WTC11 (cell line): ENCODE data around the gene ZNF646. TPM values are rescaled to one million over a fixed set of nuclear protein-coding genes. Genes with fewer than 3 reads are reported as not detected.

Experiments used
- ATAC-seq: fragments of 200-7000 bp; cut with Tn5 transposase; 2 replicates; pipeline ENCODE4 v1.10.0; 2021; ENCODE audit warnings: mild to moderate bottlenecking, moderate library complexity
- CTCF ChIA-PET: fragments of 300-600 bp; sonication (Branson Sonifier 250); formaldehyde crosslinking; loops from one replicate; lab custom pipeline; 2021; ENCODE audit warnings: antibody characterized with exemption; lab: Charles Lee
- POLR2A ChIA-PET: fragments of 350-600 bp; sonication (Branson Sonifier 250); formaldehyde crosslinking; loops from one replicate; lab custom pipeline; 2021; ENCODE audit warnings: antibody characterized with exemption; lab: Charles Lee
- DNase-seq: peaks from one replicate; pipeline ENCODE4 v3.0.0; 2021; ENCODE audit warnings: low spot score
- H3K27ac Mint-ChIP-seq: 2 replicates; pipeline ENCODE4 v1.8.0; 2021; ENCODE audit warnings: mixed read lengths
- H3K27me3 Mint-ChIP-seq: 2 replicates; pipeline ENCODE4 v1.8.0; 2021; ENCODE audit warnings: low read depth, mild to moderate bottlenecking, moderate library complexity, mixed read lengths
- H3K36me3 Mint-ChIP-seq: 2 replicates; pipeline ENCODE4 v1.8.0; 2021; ENCODE audit warnings: mixed read lengths
- H3K4me1 Mint-ChIP-seq: 2 replicates; pipeline ENCODE4 v1.8.0; 2022; ENCODE audit warnings: mixed read lengths
- H3K4me3 Mint-ChIP-seq: 2 replicates; pipeline ENCODE4 v1.8.0; 2021; ENCODE audit warnings: mild to moderate bottlenecking, moderate library complexity, mixed read lengths
- H3K9me3 Mint-ChIP-seq: 2 replicates; pipeline ENCODE4 v1.8.0; 2021; ENCODE audit warnings: mixed read lengths
- FOXJ3 ChIP-seq: sonication (generic); formaldehyde crosslinking; IDR thresholded peaks from 2 replicates; pipeline ENCODE4 v1.9.0; 2021; ENCODE audit warnings: missing genetic modification reagents, mild to moderate bottlenecking, borderline replicate concordance
- GABPB1 ChIP-seq: sonication (generic); formaldehyde crosslinking; IDR thresholded peaks from 2 replicates; pipeline ENCODE4 v1.8.1; 2023; ENCODE audit warnings: mild to moderate bottlenecking, missing genetic modification reagents
- KAT7 ChIP-seq: sonication (generic); formaldehyde crosslinking; IDR thresholded peaks from 2 replicates; pipeline ENCODE4 v1.8.1; 2023; ENCODE audit warnings: missing genetic modification reagents, mild to moderate bottlenecking, borderline replicate concordance
- NFATC4 ChIP-seq: fragments of 250-450 bp; sonication (Bioruptor Pico); IDR thresholded peaks from 2 replicates; pipeline ENCODE4 v1.9.0; 2021; ENCODE audit warnings: mild to moderate bottlenecking
- NR1H2 ChIP-seq: sonication (generic); formaldehyde crosslinking; IDR thresholded peaks from 2 replicates; pipeline ENCODE4 v1.9.0; 2021; ENCODE audit warnings: mild to moderate bottlenecking, moderate library complexity, missing genetic modification reagents
- SP1 ChIP-seq: sonication (generic); formaldehyde crosslinking; conservative IDR thresholded peaks from 2 replicates; pipeline ENCODE4 v1.8.1; 2022; ENCODE audit warnings: missing genetic modification reagents
- STAT6 ChIP-seq: sonication (generic); formaldehyde crosslinking; conservative IDR thresholded peaks from 2 replicates; pipeline ENCODE4 v1.8.1; 2023; ENCODE audit warnings: mild to moderate bottlenecking, low read depth, missing genetic modification reagents, moderate library complexity
- ZNF121 ChIP-seq: sonication (generic); formaldehyde crosslinking; IDR thresholded peaks from 2 replicates; pipeline ENCODE4 v1.8.0; 2023; ENCODE audit warnings: missing genetic modification reagents
- ZNF232 ChIP-seq: sonication (generic); formaldehyde crosslinking; IDR thresholded peaks from 2 replicates; pipeline ENCODE4 v1.8.0; 2022; ENCODE audit warnings: mild to moderate bottlenecking, missing genetic modification reagents
- ZNF263 ChIP-seq: sonication (generic); formaldehyde crosslinking; IDR thresholded peaks from 2 replicates; pipeline ENCODE4 v1.8.1; 2022; ENCODE audit warnings: low read depth, mild to moderate bottlenecking, moderate library complexity, missing genetic modification reagents
- ZNF317 ChIP-seq: sonication (generic); formaldehyde crosslinking; IDR thresholded peaks from 2 replicates; pipeline ENCODE4 v1.8.1; 2023; ENCODE audit warnings: low read depth, mild to moderate bottlenecking, moderate library complexity, missing genetic modification reagents, borderline replicate concordance
- ZNF671 ChIP-seq: fragments of 250-450 bp; sonication (Bioruptor Pico); IDR thresholded peaks from 2 replicates; pipeline ENCODE4 v1.8.0; 2021; ENCODE audit warnings: mild to moderate bottlenecking
- total RNA-seq: library from RNA; stranded (reverse); gene quantifications from 3 replicates; pipeline ENCODE4 v1.2.3, GENCODE V29; 2021
- TF ChIP-seq, protein P1 (sequence below): sonication (generic); formaldehyde crosslinking; IDR thresholded peaks from 2 replicates; pipeline ENCODE4 v1.8.1; 2022; ENCODE audit warnings: missing genetic modification reagents, borderline replicate concordance
- TF ChIP-seq, protein P2 (sequence below): sonication (generic); formaldehyde crosslinking; IDR thresholded peaks from 2 replicates; pipeline ENCODE4 v1.8.0; 2022; ENCODE audit warnings: mild to moderate bottlenecking, missing genetic modification reagents
- TF ChIP-seq, protein P3 (sequence below): fragments of 250-450 bp; sonication (Bioruptor Pico); IDR thresholded peaks from 2 replicates; pipeline ENCODE4 v2.1.2; 2022; ENCODE audit warnings: mild to moderate bottlenecking, moderate library complexity
- TF ChIP-seq, protein P4 (sequence below): sonication (generic); formaldehyde crosslinking; IDR thresholded peaks from 2 replicates; pipeline ENCODE4 v1.8.1; 2023; ENCODE audit warnings: mild to moderate bottlenecking, missing genetic modification reagents
- TF ChIP-seq, protein P5 (sequence below): fragments of 250-450 bp; sonication (Bioruptor Pico); conservative IDR thresholded peaks from 2 replicates; pipeline ENCODE4 v1.9.0; 2021; ENCODE audit warnings: mild to moderate bottlenecking
- TF ChIP-seq, protein P6 (sequence below): sonication (generic); formaldehyde crosslinking; IDR thresholded peaks from 2 replicates; pipeline ENCODE4 v1.8.0; 2023; ENCODE audit warnings: missing genetic modification reagents, mild to moderate bottlenecking, borderline replicate concordance

The ZNF646 gene
- total RNA-seq, 1 experiment from 2014 or later: 29.3 TPM

GRCh38 chr16:31061126-31061812 lies 13.0 kb upstream of the ZNF646 start (continued):
- TF ChIP-seq, protein P1, sequence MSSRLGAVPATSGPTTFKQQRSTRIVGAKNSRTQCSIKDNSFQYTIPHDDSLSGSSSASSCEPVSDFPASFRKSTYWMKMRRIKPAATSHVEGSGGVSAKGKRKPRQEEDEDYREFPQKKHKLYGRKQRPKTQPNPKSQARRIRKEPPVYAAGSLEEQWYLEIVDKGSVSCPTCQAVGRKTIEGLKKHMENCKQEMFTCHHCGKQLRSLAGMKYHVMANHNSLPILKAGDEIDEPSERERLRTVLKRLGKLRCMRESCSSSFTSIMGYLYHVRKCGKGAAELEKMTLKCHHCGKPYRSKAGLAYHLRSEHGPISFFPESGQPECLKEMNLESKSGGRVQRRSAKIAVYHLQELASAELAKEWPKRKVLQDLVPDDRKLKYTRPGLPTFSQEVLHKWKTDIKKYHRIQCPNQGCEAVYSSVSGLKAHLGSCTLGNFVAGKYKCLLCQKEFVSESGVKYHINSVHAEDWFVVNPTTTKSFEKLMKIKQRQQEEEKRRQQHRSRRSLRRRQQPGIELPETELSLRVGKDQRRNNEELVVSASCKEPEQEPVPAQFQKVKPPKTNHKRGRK (CRISPR knock-in tag): no peak
- TF ChIP-seq, protein P2, sequence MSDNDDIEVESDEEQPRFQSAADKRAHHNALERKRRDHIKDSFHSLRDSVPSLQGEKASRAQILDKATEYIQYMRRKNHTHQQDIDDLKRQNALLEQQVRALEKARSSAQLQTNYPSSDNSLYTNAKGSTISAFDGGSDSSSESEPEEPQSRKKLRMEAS (CRISPR knock-in tag): no peak
- TF ChIP-seq, protein P3, sequence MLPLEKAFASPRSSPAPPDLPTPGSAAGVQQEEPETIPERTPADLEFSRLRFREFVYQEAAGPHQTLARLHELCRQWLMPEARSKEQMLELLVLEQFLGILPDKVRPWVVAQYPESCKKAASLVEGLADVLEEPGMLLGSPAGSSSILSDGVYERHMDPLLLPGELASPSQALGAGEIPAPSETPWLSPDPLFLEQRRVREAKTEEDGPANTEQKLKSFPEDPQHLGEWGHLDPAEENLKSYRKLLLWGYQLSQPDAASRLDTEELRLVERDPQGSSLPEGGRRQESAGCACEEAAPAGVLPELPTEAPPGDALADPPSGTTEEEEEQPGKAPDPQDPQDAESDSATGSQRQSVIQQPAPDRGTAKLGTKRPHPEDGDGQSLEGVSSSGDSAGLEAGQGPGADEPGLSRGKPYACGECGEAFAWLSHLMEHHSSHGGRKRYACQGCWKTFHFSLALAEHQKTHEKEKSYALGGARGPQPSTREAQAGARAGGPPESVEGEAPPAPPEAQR (CRISPR knock-in tag): no peak
- TF ChIP-seq SP1 (CRISPR knock-in tag) (no peak), NFATC4 (CRISPR knock-in tag) (no peak), ZNF263 (CRISPR knock-in tag) (no peak), ZNF671 (CRISPR knock-in tag) (no peak), FOXJ3 (CRISPR knock-in tag) (no peak)
- TF ChIP-seq, protein P4, sequence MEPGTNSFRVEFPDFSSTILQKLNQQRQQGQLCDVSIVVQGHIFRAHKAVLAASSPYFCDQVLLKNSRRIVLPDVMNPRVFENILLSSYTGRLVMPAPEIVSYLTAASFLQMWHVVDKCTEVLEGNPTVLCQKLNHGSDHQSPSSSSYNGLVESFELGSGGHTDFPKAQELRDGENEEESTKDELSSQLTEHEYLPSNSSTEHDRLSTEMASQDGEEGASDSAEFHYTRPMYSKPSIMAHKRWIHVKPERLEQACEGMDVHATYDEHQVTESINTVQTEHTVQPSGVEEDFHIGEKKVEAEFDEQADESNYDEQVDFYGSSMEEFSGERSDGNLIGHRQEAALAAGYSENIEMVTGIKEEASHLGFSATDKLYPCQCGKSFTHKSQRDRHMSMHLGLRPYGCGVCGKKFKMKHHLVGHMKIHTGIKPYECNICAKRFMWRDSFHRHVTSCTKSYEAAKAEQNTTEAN: no peak
- TF ChIP-seq, protein P5, sequence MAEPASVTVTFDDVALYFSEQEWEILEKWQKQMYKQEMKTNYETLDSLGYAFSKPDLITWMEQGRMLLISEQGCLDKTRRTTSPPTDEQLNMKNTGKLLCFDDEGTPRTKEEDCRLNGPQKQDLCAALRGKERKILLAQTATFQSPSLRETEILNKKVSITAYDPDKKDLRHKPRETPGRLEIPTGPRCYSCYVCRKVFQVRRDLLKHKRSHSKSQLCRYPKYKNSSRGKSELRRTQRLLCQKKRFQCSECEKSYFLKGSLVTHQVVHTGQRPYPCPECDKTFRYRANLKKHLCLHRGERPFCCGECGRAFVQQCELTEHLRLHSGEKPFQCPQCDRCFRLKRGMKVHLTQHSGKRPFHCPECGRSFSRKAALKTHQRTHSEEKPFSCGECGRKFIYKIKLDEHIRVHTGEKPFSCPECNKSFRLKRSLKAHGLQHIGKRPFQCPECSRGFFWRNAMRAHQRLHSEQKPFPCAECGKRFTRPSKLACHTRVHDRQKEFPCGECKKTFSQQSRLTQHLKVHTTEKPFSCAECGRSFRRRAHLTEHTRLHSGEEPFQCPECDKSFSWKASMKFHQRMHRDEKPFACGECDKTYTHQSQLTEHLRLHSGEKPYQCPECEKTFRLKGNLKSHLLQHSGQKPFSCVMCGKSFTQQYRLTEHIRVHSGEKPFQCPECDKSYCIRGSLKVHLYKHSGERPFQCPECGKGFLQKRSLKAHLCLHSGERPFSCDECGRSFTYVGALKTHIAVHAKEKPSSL (CRISPR knock-in tag): no peak
- TF ChIP-seq, all 79 proteins: peak for 0

DNA sequence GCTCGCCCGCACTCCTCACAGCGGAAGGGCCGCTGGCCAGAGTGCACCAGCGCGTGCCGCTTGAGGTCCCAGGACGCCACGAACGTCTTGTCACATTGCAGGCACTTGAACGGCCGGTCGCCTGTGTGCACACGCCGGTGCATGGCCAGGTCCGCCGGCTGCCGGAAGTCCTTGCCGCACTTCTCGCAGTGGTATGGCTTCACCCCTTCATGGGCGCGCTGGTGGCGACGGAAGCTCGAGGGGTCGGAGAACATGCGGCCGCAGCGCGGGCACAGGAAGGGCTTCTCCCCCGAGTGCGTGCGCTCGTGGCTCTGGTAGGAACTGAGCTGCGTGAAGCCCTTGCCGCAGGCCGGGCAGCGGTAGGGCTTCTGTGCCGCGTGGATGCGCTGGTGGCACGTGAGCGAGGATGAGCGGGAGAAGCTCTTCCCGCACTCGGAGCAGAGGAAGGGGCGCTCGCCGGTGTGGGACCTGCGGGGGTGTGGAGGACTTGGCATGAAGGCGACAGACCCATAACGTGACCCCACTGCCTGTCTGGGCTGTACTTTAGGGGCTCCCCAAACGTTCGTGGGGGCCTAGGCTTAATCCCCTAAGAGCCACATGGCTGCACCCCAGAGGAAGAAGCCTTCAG lies 12.3 kb upstream of the ZNF646 start:
- CTCF ChIA-PET: interaction anchor here (1.5 kb wide), 1 partner anchor 19 kb away, joined by 6 read pairs; no protein-coding TSS in a partner anchor
- no peak for DNase-seq

More for the DNA sequence above, 12.3 kb upstream of the ZNF646 start:
- Mint-ChIP-seq H3K9me3 (no peaks in the 10 kb centered on the region), H3K4me3 (no peak overlapping the region), H3K27ac (no peak overlapping the region), H3K36me3 (peaks cover 26% of the 10 kb centered on the region), H3K4me1 (no peaks in the 10 kb centered on the region), H3K27me3 (no peaks in the 10 kb centered on the region)
- POLR2A ChIA-PET: interaction anchor here (0.7 kb wide), 1 partner anchor 403 kb away, joined by 4 read pairs; no protein-coding TSS in a partner anchor
- TF ChIP-seq NR1H2 (no peak), STAT6 (CRISPR knock-in tag) (no peak), ZNF317 (CRISPR knock-in tag) (no peak), ZNF232 (CRISPR knock-in tag) (no peak), ZNF121 (no peak), GABPB1 (no peak), KAT7 (CRISPR knock-in tag) (no peak)
- TF ChIP-seq, protein P6, sequence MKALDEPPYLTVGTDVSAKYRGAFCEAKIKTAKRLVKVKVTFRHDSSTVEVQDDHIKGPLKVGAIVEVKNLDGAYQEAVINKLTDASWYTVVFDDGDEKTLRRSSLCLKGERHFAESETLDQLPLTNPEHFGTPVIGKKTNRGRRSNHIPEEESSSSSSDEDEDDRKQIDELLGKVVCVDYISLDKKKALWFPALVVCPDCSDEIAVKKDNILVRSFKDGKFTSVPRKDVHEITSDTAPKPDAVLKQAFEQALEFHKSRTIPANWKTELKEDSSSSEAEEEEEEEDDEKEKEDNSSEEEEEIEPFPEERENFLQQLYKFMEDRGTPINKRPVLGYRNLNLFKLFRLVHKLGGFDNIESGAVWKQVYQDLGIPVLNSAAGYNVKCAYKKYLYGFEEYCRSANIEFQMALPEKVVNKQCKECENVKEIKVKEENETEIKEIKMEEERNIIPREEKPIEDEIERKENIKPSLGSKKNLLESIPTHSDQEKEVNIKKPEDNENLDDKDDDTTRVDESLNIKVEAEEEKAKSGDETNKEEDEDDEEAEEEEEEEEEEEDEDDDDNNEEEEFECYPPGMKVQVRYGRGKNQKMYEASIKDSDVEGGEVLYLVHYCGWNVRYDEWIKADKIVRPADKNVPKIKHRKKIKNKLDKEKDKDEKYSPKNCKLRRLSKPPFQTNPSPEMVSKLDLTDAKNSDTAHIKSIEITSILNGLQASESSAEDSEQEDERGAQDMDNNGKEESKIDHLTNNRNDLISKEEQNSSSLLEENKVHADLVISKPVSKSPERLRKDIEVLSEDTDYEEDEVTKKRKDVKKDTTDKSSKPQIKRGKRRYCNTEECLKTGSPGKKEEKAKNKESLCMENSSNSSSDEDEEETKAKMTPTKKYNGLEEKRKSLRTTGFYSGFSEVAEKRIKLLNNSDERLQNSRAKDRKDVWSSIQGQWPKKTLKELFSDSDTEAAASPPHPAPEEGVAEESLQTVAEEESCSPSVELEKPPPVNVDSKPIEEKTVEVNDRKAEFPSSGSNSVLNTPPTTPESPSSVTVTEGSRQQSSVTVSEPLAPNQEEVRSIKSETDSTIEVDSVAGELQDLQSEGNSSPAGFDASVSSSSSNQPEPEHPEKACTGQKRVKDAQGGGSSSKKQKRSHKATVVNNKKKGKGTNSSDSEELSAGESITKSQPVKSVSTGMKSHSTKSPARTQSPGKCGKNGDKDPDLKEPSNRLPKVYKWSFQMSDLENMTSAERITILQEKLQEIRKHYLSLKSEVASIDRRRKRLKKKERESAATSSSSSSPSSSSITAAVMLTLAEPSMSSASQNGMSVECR (CRISPR knock-in tag): no peak
- TF ChIP-seq, protein P2 (CRISPR knock-in tag): no peak
- no peak for ATAC-seq
